ENCODE results near the gene SLC1A7.
"Not testable (repeated sequence)": the region's sequence is repeated elsewhere in the genome, so short reads cannot be mapped to it uniquely, and the experiment has no call there.

The SLC1A7 gene

DNA sequence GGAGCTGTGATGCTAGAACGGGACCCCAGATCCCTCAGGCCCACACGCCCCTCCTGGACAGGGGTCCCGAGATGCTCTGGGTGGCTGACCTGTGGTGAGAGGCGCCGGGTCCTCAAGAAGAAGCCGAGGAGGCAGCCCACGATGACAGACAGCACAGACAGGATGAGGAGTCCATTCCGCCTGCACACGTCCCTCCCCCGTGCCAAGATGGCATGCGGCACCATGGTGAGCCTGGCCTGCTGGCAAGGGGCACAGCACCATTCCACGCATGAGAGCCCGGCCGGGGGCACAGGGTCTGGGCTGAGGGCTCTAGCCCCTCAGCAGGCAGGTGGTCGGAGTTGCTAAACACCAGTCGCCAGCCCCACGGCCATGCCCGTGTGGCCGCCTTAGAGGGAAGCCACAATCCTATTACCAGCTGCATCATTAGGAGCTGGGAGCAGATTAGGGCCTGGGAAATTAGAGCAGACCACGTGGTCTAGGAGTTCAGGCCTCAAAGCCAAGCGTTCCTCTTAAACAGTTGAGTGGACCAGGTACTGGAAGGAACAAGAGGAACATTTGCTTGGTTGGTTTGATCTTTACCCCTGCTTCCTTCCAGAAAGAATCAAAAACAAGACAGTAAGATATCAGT, at the start of gene SLC1A7:
Gene SLC1A7 (minus strand): TSS at position 413 of the 628 bp plus-strand sequence. CDS start 189 bp downstream, at position 224.
- DNase-seq = no peak

DNA sequence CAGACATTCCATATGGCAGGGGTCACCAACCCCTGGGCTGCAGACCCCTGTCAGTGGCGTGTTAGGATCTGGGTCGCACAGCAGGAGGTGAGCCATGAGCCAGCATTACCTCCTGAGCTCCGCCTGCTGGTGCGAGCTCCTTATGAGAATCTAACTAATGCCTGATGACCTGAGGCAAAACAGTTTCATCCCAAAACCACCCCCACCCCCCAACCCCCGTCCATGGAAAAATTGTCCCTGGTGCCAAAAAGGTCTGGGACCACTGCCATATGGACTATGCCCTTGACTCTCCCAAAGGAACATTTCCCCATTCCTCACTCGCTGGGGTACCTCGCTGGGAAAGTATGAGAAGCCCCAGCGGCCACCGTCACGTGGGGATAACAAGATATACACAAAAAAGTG, 47.8 kb upstream of the SLC1A7 start:
- DNase-seq = no peak

DNA sequence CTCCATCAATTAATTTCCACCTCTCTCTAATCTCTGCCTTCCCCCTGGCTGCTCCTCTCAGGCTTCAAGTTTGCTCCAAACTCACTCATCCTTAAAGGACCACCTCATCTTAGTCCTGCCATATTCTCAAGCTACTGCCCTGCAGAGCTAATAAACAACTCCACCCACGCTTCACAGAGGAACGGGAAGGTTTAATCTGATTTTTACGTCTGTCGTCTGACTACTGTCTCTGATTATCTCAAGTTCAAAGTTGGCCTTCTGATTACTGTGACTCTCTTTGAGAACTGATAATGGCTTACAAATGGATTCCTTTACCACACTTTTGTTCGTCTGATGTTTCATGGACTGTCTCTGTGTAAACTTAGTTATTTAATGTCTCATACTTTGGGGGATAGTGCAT, 46.6 kb upstream of the SLC1A7 start:
- no peak for DNase-seq

DNA sequence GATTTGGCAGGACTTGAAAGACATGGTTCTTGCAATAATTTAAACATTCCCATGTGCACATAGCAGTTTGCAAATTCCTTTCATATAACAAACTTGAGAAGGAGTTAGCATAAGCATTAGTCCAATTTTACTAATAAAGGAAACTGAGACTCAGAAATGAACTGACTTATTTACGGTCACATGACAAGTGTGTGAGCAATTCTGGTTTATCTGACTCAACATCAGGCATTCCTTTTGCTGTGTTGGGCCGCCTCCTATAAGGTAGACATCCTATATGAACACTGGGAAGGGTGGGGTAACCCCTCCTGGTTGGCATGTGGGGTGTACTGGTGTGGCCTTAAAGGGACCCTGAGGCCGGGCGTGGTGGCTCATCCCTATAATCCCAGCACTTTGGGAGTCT, 45.7 kb upstream of the SLC1A7 start:
- DNase-seq = no peak

DNA sequence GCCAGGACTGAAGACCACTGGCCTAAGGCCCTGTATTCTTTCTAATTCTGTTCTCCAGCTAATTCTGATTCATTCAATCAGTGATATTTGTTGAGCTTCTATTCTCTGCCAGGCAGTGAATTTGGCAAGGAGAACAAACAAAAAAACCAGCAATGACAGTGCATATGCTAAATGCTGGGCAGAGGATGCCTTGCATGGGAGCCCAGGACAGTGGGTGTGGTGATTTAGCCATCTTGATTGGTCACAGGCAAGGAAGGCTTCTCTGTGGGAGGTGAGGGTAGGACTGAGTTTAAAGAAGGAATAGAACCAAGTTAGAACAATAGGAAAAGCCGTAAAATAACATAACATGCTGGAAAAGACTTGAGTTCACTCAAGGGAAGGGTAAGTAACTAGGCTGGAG, 45.0 kb upstream of the SLC1A7 start:
- DNase-seq = no peak

DNA sequence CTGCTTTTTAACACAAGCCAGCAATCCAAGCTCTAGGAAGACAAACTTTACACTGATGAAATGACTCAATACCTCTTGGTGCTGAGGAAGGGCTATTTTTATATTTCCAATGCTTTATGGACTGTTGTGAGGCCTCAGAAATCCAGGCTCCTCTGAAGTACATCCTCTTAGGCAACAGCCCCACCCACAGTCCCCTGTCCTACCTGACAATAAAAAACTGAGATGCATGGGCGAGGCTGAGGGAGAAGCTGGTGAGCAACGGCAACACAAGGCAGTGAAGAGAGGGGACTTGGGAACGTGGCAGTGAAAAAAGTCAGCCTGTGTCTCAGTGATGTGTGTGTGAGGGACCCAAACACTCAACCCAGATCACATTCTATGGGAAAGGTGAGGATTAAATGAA, 44.1 kb upstream of the SLC1A7 start:
- DNase-seq = no peak

DNA sequence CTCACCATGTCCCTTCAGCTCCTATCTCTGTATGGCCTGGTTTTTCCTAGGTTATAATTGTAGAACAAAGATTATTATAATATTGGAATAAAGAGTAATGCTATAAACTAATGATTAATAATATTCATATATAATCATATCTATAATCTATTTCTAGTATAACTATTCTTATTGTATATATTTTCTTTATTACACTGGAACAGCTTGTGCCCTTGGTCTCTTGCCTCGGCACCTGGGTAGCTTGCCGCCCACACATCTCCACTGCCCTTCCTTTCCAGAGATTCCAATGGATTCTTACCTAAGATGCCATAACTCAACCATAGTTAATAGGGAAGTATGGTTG, 43.5 kb upstream of the SLC1A7 start:
- not testable (repeated sequence) for DNase-seq

DNA sequence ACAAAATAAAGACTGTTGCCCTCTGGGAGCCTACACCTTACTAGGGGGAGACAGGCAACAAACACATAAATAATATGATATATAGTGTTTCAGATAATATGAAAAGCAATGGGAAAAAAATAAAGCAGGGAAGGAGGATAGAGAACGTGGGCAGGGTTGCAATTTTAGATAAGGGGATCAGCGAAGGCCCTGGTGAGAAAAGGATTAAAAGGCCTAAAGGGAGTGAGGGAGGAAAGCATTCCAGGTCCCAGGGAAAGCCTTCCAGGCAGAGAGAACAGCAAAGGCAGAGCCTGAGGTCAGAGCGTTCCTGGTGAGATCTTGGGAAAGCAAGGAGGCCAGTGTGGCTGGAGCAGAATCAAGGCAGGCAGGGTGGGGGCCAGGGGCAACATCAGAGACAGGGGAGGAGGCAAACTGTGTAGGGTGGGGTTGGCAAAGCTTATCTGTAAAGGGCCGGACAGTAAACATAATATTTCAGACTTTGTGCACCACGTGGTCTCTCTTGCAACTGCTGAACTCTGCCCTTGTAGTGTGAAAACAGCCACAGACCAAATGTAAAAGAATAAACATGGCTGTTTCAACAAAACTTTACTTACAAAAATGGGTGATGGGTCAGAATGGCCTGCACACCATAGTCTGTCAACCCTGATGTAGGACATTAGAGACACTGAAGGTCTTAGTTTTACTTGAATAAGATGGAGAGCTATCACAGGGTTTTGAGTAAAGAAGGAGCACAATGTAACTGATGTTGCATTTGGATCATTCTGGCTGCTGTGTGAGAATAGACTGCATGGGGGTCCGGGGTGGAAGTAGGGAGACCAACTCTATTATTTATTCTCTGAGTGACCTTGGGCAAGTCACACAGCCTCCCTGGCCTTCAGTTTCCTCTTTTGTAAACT, 40.9 kb upstream of the SLC1A7 start:
- DNase-seq = no peak

DNA sequence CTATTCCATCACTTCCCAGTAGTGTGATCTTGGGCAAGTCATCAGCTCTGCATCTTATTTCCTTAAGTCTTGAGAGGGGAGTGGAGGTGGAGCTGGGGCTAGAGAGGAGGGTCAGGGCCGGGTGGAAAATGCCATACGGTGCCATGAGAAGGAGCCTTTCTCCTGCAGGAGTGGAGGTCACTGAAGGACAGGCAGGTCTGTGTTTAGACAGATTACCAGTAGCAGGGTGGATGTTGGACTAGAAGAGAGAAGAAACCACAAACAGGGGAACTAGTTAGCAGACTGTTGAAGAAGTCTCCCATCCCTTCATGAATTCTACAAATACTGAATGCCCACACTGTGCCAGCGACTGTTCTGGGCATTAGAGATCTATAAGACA, 40.3 kb upstream of the SLC1A7 start:
- no peak for DNase-seq

DNA sequence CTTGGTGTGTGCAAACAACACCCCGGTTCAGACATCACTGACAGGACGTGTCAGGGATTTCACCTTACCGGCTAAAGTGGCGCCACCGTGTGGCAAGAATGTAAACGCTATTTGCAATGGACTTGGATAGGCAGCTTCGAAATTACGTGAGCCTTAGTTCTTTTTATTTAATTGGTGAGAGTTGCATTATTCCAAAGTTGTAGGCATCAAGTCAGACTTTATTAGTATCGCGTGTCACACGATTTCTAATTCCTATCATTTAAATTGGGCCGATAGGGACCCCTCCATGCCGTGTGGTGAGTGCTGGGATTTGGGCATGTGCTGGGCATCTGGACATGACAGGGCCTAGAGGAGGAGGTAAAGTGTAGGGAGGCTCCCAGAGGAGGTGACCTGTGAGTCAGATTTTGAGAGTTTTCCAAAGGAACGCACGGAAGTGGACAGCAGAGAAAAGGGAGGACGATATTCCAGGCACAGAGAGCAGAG, 39.7 kb upstream of the SLC1A7 start:
- DNase-seq = no peak

DNA sequence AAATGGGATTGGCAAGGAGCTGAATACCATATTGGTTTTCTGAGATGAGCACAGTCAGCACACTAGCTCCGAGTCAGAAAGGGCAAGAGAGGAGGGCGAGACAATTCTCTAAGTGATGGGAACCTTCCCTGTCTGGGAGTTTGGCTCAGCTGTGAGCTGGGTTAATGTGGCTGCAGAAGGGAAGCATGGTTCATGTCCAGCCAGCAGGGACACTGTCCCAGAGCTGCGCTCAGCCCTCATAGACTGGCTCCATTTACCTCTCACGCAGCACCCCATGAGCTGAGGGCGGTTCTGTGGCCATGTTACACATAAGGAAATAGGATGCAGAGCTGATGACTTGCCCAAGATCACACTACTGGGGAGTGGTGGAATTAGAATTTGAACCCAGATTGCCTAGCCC, 38.5 kb upstream of the SLC1A7 start:
- DNase-seq = no peak

DNA sequence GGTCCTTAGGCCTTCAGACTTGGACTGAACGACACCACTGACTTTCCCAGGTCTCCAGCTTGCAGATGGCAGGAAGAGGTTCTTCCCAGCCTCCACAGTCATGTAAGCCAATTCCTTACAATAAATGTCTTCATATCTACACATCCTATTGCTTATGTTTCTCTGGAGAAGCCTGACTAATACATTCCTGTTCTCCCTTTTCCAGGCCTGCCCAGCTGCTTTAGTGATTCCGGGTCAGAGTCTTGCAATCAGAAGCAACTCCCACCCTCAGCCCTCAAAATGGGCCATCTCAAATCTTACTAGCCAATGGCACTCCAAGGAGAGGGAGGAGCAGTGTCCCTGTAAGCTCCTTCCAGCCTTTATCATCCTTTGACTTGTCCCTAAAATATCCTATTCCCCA, 37.8 kb upstream of the SLC1A7 start:
- DNase-seq = no peak

DNA sequence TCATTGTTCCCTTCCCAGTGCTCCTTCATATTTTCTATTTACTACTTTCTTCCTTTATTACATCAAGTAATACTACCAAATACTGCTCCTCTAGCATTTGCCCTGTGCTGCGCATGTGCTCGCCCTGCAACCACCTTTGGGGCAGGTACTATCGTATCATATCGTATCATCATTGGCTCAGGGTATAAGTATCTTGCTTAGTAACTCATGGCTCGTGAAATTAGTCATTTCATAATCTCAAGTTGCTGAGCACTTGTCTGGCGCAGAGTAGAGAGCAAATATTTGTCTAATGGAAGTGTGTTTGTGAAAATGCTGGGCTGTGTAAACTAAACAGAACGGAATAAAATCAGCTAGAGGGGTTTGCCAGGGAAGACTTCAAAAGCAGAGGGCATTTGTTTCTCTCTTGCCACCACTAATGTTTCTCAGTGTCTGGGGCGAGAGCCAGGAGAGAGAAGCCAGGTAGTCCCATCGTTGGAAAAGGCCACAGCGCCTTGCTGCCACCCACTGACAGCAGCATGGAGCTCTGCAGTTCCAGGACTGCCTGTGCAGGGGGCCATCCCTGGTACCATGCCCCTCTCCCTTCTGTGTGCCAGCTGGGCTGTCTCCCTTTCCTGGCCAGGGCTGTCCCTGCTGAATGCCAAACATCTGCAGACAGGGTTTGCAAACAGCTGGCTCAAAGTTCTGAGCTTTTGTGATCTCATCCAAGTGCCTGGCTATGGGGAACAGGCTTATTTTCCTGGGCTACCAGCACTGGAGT, 34.2 kb upstream of the SLC1A7 start:
- DNase-seq = no peak

DNA sequence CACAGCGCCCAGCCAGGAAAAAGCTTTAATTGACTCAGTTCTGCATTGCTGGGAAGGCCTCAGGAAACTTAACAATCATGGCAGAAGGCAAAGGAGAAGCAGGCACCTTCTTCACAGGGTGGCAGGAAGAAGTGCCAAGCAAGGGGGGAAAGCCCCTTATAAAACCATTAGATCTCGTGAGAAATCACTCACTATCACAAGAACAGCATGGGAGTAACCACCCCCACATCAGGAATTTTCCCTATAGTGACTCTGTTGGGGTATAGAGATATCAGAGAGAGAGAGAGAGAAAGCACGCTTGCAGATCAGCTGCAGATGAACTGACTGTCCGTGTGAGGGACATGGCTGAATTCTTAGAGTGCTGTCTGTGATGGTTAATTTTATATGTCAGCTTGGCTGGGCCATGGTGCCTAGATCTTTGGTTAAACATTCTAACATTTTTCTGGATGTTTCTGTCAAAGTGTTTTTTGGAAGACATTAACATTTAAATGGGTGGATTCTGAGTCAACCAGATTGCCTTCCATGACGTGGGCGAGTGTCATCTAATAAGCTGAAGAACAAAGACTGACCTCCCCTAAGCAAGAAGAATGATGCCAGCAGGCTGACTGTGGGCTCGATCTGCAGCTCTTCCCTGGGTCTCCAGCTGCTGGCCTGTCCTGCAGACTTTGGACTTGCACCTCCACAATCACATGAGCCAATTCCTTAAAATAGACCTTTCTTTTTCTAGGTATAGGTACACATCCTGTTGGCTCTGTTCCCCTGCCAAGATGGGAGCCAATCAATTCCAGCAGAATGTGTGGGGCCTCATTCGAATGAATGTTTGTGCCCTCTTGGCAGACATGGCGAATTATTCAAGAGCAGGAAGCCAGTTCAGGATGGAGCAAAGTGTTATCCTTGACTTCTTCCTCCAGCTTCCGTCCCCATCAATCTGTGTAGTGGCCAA, 32.8 kb upstream of the SLC1A7 start:
- no peak for DNase-seq

DNA sequence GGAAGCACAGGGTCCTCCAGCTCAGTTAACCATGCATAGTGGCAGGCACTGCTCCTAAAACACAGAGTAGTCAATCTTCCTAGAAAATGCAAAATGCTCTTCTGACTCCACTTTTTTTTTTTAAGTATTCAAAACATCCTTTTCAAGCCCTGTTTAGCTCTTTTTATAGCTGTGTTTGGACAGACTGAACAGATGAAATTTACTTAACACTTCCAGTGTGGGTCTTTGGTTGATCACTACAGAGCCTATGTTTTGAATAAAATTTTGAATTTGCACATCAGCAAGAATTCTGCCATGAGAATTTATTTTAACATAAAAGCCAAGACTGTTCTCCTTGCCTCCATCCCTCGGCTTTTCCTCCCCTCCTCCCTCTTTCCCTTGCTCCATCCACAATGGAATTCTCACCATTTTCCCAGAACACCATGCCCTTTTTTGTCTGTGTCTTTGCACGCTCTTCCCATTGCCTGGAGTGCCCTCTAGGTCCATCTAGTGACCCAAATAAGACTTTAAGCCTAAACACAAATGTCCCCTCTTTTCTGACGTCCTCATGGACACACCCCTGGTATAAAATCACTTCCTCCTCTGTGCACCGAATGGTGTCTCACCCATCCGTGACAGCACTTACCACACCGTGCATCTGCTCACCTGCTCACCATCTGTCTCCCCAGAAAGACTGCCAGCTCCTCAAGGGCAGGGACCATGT, 30.1 kb upstream of the SLC1A7 start:
- DNase-seq = no peak

DNA sequence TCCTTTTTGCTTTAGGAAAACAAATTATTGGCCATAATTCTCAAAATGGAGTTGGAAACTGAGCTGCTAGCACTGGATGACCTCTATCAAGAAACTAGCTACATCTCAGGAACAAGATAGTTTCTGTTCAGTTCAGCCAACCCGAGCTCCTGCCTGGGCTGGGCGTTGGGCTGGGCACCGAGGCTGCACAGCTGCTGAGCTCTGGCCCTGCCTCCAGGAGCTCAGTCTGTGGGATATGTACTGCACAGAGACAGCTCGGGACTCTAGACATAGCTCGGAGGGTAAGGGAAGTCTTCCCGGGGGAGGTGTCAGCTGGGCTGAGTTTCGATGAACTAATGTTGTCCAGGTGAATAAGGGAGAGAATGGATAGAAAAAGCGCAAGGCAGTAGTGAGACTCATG, 24.5 kb upstream of the SLC1A7 start:
- DNase-seq = no peak

DNA sequence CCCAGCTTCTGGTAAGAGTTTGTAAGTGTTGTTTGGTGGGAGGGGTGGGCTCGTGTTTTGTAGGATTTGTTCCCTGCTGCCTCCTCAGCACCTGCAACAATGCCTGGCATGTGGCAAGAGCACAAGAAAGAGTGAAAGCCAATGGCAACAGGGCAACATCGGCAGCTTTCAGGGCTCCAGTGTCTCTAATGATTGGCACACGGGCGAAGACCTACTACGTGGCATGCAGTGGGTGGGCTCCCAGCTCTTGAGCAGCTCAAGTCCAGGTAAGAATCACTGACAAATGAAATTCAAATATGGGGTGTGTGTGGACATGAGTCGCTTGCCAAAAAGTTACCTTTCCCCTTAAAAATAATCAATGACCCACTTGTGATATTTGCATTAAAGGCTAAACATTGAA, 23.9 kb upstream of the SLC1A7 start:
- no peak for DNase-seq

DNA sequence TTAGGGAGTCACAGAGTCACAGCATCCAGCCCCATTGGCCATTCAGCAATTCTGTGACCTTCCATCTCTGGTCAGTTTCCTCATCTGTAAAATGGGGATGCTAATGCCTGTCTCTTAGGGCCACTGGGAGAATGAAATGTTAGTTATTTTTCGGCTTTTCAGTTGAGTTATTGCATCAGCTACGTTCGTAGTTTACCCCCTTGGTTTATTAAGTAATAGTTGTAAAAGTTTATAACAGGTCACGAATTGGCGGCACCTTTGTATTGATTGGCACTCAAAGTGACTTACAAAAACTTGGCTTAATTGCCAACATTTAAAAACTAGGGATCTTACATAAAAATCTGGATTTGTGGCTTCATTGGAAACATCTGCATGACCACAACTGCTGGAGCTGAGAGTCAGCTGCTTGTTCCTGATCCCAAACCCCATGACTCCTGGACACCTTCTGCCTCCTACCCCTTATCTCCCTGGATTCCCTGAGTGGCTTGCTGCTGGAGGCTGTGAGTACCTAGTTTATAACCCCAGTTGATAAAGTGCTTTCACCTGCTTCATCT, 23.0 kb upstream of the SLC1A7 start:
- DNase-seq = no peak

DNA sequence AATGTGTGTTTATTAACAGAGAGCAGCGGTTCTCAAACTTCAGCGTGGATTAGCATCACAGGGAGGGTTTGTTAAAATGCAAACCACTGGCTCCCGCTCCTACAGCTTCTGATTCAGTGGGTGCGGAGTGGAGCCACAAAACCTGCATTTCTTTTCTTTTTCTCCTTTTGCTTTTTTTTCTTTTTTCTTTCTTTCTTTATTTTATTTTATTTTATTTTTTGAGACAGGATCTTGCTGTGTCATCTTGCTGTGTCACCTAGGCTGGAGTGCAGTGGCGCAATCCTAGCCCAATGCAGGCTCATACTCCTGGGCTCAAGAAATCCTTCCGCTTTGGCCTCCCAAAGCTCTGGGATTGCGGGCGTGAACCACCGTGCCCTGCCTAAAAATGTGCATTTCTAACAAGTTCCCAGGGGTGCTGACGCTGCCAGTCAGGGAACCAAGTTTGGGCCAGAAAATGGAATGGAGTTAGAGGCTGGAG, 20.9 kb upstream of the SLC1A7 start:
- no peak for DNase-seq

DNA sequence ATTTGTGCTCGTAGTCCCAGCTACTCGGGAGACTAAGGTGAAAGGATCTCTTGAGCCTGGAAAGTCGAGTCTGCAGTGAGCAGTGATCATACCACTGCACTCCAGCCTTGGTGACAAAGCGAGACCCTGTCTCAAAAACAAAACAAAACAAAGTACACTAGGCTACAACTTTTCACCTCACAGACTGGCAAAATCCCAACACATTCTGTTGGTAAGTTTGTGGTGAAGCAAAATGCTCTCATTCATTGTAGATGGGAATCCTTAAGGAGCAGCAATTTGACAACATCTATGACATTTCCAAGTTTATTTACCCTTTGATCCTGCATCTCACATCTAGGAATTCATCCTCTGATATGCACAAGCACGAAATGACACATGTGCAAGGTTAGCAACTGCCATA, 20.2 kb upstream of the SLC1A7 start:
- no peak for DNase-seq

DNA sequence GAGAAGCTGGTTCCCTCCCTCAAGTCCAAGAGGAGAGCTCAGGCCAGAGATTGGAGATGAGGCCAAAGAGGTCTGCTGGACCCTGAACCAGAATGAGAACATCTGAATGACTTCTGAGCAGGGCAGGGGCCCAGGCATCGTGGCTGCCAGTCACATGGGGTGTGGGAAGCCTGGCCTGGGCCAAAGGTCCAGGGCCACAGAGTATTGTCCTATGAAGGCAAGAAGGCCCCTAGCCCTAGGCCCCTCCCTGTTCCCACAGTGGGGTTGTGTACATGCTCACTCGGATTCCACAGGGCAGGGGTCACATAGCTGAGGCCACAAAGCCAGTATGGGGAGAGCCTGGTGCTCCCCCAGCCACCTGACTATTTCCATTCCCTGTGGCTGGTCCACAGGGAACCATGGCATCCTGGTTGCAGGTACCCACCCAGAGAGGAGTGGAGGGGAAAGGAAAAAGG, 18.5 kb upstream of the SLC1A7 start:
- no peak for DNase-seq
